SIG-M5 treated with dmso at 0.1 percent for 504 hours (cell line): ENCODE data around the gene SETD2.
"Not testable (repeated sequence)": the region's sequence is repeated elsewhere in the genome, so short reads cannot be mapped to it uniquely, and the experiment has no call there.

ENCODE experiments used
- DNase-seq: peaks from one replicate; lab custom pipeline; 2025; ENCODE audit not compliant: unreplicated experiment; lab: John Stamatoyannopoulos, UW

SETD2 gene

DNA sequence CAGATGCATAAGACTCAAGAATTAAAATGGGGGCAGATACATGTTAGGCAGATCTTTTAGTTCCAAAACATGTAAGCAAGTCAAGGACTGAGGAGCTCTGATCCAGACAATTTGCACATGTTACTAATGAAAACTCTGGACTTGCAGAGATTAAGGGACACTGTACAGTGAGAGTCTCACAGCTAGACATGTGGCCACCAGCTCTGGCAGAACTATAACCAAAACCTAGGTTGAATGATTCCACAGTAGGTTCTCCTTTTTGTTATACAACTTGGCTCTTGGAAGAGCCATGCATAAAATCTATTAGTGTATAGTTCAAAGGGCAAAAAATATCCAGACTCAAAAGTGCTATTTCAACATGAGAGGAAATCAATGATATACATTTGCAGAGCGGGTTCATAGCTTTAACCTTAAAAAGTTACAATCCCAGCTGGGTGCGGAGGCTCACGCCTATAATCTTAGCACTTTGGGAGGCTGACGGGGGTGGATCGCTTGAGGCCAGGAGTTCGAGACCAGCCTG is 61.8 kb downstream of the SETD2 start:
- DNase-seq, result no peak

GRCh38 chr3:47098910-47099309 is 65.0 kb downstream of the SETD2 start:
- no peak for DNase-seq

GRCh38 chr3:47097864-47098263 is 66.0 kb downstream of the SETD2 start:
- DNase-seq, result no peak

DNA sequence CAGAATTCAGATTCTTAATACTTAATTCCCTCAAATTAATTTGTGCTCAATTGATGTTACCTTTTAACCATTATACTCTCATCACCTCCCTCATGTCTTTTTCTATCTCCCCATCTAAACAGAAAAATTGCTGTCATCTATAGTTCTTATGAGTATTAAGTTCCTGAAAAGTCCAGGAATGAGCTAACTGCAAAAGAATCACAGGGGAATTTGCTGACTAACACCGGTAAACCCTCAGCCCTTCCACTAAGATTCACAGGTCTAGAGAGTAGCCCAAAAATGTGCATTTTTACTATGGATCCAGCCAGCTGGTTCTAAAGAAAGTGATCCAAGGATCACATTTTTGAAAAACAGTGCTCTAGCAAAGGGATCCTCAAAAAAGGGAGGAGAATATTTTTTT is 67.0 kb downstream of the SETD2 start:
- no peak for DNase-seq

- no peak for DNase-seq
Measured at GRCh38 chr3:47092090-47092489, 71.8 kb downstream of the SETD2 start.

GRCh38 chr3:47089630-47090029 is 74.3 kb downstream of the SETD2 start:
- DNase-seq, result no peak

DNA sequence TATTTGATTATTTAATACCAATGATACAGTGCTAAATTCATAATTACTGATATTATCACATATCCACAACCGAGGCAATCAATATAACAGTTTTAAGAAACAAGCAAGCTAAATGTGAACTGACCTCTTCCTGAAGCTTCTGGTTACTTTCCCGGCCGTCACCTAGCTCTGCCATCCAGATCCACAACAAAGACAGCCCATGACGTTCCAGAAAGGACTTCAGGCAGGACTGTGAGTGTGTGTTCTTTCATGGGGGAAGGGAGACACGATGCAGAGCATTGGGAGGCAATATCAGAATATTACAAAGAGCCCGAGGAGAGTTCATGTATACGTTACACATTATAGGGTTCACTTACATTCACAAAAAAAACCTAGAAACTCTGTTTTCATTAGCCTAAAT is 77.8 kb downstream of the SETD2 start:
- DNase-seq, result no peak

DNA sequence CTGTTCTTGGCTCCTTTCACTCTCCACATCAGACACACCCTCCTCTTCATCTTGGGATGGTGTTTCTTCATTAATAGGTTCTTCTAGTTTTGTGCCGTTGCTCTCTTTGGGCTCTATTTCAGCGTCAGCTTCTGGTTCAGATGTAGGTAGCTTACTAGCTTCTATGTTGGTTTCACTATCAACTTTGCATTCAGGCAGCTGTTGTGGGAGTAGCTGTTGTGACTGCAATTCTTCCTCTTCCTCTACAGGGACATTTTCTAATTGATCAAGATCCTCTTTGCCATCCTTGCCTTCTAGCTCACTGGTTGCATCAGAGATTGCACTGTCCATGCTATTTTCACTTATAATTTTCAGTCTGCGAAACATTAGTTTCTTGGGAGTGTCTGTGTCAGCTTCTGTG is 80.1 kb downstream of the SETD2 start:
- DNase-seq, result peak; percentile 83

DNA sequence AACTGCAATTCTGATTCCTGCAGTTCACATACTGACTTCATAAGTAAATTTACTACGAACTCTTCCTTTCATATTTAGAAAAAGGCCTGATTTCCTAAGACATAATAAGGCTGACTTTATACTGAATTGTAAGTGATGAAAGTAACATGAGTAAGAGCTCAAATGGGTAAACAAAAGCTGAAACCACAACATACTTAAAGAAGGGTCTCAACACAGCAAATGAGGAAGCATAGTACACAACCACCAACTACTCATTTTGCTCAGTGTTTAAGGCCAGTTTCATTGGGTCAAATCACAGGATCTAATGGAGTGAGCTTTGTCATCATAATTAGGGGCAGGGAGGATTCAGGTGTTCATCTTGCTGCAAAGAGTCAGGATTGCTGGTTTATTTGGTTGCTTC is 81.4 kb downstream of the SETD2 start:
- DNase-seq, result peak; percentile 58

- no peak for DNase-seq
Measured at GRCh38 chr3:47079432-47079831, 84.5 kb downstream of the SETD2 start.

- no peak for DNase-seq
Measured at GRCh38 chr3:47073685-47074084, 90.2 kb downstream of the SETD2 start.

DNA sequence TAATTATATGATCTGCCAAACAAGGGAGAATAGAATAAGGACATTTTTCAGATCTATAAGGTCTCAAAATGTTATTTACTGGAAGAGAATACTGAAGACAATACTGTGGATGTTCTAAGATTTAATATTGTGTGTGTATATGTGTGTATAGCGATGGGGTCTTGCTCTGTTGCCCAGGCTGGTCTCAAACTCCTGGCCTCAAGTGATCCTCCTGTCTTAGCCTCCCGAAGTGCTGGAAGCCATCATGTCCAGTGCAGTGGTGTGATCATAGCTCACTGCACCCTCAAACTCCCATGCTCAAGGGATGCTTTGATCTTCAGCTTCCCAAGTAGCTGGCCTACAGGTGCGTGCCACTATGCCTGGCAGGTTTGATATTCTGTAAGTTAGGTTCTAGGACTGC is 93.1 kb downstream of the SETD2 start:
- no peak for DNase-seq

DNA sequence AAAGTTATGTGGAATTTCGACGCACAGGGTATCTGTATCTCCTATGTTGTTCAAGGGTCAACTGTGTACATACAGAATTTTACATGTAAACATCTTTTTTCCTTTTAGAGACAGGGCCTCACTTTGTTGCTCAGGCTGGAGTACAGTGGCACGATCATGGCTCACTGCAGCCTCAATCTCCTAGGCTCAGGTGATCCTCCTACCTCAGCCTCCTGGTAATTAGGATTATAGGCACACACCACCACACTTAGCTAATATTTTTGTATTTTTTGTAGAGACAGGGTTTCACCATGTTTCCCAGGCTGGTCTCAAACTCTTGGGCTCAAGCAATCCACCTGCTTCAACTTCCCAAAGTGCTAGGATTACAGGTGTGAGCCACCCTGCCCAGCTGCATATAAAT is 97.7 kb downstream of the SETD2 start:
- not testable (repeated sequence) for DNase-seq

DNA sequence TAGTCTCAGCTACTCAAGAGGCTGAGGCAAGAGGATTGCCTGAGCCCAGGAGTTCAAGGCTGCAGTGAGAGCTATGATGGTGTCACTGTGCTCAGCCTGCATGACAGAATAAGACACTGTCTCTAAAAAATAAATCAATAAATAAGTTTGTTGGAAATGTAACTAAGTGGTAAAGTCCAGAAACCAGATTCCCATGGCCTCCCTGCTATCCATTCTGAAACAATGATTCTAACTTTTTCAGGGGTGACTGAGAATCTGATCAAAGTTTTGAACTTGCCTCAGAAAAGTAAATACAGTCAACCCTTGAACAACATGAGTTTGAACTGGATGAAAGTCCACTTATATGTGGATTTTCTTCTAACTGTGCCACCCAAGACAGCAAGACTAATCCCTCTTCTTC is 98.2 kb downstream of the SETD2 start:
- no peak for DNase-seq

DNA sequence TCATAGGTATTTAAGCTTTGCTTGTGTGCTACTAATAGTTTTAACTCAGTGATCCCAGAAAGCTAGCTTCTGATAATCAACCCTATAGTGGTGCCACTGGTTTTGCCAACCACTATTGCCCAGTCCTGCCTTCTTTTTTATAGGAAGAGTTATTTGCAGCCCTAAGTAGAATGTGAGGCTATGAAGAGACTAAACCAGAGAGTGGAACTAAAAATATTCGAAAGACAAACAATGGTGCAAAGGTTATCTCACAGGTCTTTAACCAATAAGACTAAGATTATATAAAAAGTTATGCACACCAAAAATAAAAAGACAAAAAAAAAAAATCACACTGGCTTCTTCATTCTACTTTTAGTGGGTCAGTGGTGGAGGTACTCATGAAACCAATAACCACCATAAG is 98.9 kb downstream of the SETD2 start:
- DNase-seq, result no peak

DNA sequence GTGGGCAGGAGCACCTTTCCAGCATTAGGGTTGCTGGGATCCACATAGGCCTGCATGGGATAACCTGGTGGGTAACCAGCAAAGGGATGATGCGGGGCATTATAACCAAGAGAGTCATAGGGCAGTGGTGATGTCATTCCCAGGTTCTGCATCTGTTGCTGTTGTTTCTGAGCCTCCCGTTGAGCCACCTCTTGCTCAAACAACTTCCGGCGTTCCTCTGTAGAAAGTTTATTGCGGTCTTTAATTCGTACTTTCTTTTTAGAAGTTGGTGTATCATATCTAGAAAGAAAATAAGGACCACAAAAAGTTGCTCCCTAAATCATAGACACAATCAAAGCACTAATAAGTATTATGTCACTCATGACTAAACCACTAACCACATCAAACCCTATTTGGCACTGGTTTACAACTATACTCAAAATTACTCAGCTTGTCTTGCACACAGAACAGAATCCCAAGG is 106.7 kb downstream of the SETD2 start:
- DNase-seq, result no peak

- DNase-seq, result no peak
Measured at GRCh38 chr3:47056705-47057104, 107.2 kb downstream of the SETD2 start.

DNA sequence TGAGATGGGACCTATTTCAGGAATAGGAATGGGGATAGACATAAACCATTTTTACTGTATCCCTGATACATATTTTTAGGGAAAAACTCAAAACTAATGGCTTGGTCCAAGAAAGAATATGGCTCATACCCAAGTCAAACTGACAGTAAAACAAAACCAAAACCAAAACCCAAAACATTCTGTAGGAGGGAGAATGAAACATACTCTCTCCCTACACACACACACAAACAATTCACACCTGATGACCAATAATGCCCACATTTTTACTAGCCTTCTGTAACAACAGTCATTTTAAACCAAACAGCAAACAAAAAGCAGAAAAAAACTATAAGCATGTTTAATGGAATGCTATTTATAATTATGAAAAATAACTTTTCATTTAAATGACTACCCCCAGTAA is 109.5 kb downstream of the SETD2 start:
- DNase-seq, result no peak

DNA sequence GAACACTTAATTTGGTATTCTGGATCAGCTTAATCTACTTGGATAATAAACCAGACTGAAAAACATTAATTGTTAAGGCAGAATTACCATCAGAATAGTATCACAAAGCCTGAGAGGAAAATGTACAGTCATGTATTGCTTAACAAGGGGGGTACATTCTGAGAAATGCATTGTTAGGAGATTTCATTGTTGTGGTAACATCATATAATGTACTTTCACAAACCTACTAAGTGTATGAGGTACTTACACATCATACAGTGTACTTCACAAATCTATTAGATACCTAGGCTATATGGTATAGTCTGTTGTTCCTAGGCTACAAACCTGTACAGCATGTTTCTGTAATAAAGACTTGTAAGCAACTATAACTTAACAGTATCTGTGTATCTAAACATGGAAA is 116.2 kb downstream of the SETD2 start:
- no peak for DNase-seq

DNA sequence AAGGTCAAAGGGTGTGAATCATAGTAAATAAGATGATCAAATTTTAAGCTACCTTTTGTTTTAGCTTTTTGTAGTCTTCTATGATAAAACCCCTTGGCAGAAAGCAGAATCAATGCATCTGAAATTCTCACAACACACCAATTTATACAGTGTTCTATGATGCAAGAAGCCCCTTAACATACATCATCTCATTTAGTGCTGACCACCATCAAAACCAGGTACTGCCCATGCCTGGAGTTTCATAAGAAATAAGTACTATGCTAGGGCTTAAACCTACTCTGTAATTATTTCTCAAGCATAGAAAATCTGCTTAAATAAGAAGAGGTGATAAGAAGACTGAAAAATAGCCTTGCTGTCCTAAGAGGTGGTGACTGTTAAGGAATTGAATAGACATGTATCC is 116.8 kb downstream of the SETD2 start:
- DNase-seq, result no peak

GRCh38 chr3:47042231-47042791 is 121.6 kb downstream of the SETD2 start:
- DNase-seq, result no peak

DNA sequence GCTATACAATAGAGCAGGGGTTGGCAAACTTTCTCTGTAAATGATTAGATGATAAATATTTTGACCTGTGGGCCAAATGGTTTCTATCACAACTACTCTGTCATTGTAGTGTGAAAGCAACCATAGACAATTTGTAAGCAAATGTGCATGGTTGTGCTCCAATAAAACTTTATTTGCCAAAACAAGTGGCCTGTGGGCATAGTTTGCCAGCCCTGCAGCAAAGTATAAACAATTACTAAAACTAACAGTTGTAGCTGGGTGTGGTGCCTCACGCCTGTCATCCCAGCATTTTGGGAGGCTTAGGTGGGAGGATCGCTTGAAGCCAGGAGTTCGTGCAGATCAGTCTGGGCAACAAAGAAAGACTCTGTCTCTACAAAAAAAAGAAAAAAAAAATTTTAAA is 122.8 kb downstream of the SETD2 start:
- no peak for DNase-seq

GRCh38 chr3:47037302-47037701 is 126.6 kb downstream of the SETD2 start:
- not testable (repeated sequence) for DNase-seq
